IPS DF 19.7 (cell line): ENCODE measurements around the gene PHF14.

Source experiments
- DNase-seq: peaks from one replicate; pipeline ENCODE4 v3.0.0-alpha.2; 2013; ENCODE audit warnings: low read depth, low spot score

PHF14 gene

GRCh38 chr7:11109659-11110058 lies 136.0 kb downstream of the PHF14 start:
- no peak for DNase-seq

- no peak for DNase-seq
Observed at GRCh38 chr7:11120068-11120664, 146.5 kb downstream of the PHF14 start.

- DNase-seq, result no peak
Observed at GRCh38 chr7:11120675-11121220, 147.1 kb downstream of the PHF14 start.

GRCh38 chr7:11124856-11125559 lies 151.3 kb downstream of the PHF14 start:
- DNase-seq, result no peak

- DNase-seq, result no peak
Observed at GRCh38 chr7:11127114-11127785, 153.6 kb downstream of the PHF14 start.

- DNase-seq, result no peak
Observed at GRCh38 chr7:11127988-11128387, 154.3 kb downstream of the PHF14 start.

- peak; percentile 5 for DNase-seq
Observed at GRCh38 chr7:11128498-11128897, 154.8 kb downstream of the PHF14 start.

GRCh38 chr7:11130012-11130411 lies 156.3 kb downstream of the PHF14 start:
- no peak for DNase-seq

- no peak for DNase-seq
Observed at GRCh38 chr7:11130601-11131000, 156.9 kb downstream of the PHF14 start.

- no peak for DNase-seq
Observed at GRCh38 chr7:11133436-11133959, 159.8 kb downstream of the PHF14 start.

- no peak for DNase-seq
Observed at GRCh38 chr7:11135573-11135972, 161.9 kb downstream of the PHF14 start.

- DNase-seq, result no peak
Observed at GRCh38 chr7:11141541-11141940, 167.9 kb downstream of the PHF14 start.

- no peak for DNase-seq
Observed at GRCh38 chr7:11153694-11154093, 180.0 kb downstream of the PHF14 start.

GRCh38 chr7:11155883-11156282 lies 182.2 kb downstream of the PHF14 start:
- DNase-seq, result no peak

- no peak for DNase-seq
Observed at GRCh38 chr7:11161499-11161898, 187.8 kb downstream of the PHF14 start.

- DNase-seq, result no peak
Observed at GRCh38 chr7:11163220-11163619, 189.5 kb downstream of the PHF14 start.

- no peak for DNase-seq
Observed at GRCh38 chr7:11166051-11166450, 192.4 kb downstream of the PHF14 start.

- DNase-seq, result no peak
Observed at GRCh38 chr7:11168650-11169170, 195.0 kb downstream of the PHF14 start.

- no peak for DNase-seq
Observed at GRCh38 chr7:11170175-11170574, 196.5 kb downstream of the PHF14 start.

GRCh38 chr7:11170863-11171568 lies 197.3 kb downstream of the PHF14 start:
- no peak for DNase-seq

GRCh38 chr7:11171569-11172192 lies 198.0 kb downstream of the PHF14 start:
- DNase-seq, result no peak
